T-helper 17 cell (primary cell): ENCODE data around the gene UBE2S. TPM values are rescaled to one million over a fixed set of nuclear protein-coding genes. Genes with fewer than 3 reads are reported as not detected.
A peak's percentile ranks its signal among the peaks of the same experiment; 100 is the strongest.

ENCODE experiments used
- ATAC-seq: fragments of 150-1000 bp; cut with Tn5 transposase; 2 replicates; pipeline ENCODE4 v1.10.0; 2021; ENCODE audit warnings: mild to moderate bottlenecking, moderate library complexity
- DNase-seq, 3 donors: peaks; one replicate each; pipeline versions ENCODE4 v3.0.0 to v3.0.0-alpha.2; 2020 to 2021
- H3K9me3 ChIP-seq: one replicate; pipeline ENCODE4 v1.7.0; 2013; ENCODE audit warnings: low read length, mild to moderate bottlenecking; ENCODE audit not compliant: control insufficient read depth, poor library complexity, severe bottlenecking
- H3K27ac Mint-ChIP-seq: one replicate; pipeline ENCODE4 v1.8.0; 2022; ENCODE audit warnings: mild to moderate bottlenecking, moderate library complexity, mixed read lengths
- H3K27me3 Mint-ChIP-seq: one replicate; pipeline ENCODE4 v1.8.0; 2022; ENCODE audit warnings: mixed read lengths
- H3K36me3 Mint-ChIP-seq: one replicate; pipeline ENCODE4 v1.8.0; 2022; ENCODE audit warnings: low read depth, mixed read lengths
- H3K4me1 Mint-ChIP-seq: one replicate; pipeline ENCODE4 v1.8.0; 2022; ENCODE audit warnings: mild to moderate bottlenecking, mixed read lengths
- H3K4me3 Mint-ChIP-seq: one replicate; pipeline ENCODE4 v1.8.0; 2022; ENCODE audit warnings: mild to moderate bottlenecking, moderate library complexity, mixed read lengths
- total RNA-seq, 4 donors: library from RNA in 2 of 4; stranded (reverse) in 2 of 4; gene quantifications; one replicate each; pipeline ENCODE4 v1.2.3 and lab custom pipeline; 2022 to 2026

Gene UBE2S
- total RNA-seq, 2 donors from 2014 or later, result 64.6 to 78.1 TPM

DNA sequence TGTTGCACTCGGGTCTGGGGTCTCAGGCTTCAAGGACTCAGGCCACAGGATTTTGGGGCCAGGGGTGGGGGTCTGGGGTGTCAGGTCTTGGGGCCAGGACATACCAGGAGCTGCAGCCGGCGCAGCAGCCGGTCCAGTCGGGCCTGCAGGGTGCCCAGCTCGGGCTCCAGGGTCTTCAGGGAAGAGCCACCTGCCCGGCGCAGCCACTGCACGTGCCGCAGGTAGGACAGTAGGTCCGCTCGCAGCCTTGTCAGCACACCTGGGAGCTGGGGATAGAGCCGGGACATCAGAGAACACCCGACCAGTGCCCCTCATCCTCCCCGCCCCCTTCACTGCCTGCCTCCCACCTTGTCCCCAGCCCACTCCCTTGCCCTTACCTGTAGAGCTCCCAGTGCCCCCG is 39.5 kb downstream of the UBE2S start:
- peaks cover 13% of the 10 kb centered on the region for H3K36me3 Mint-ChIP-seq
- ATAC-seq (no peak), DNase-seq (no peak)
- no peak overlapping the region for H3K27ac Mint-ChIP-seq
- no peaks in the 10 kb centered on the region for H3K9me3 ChIP-seq
- H3K4me1 Mint-ChIP-seq, result peaks cover 8% of the 10 kb centered on the region
- peak overlapping the region; percentile 15 for H3K4me3 Mint-ChIP-seq
- peaks cover 33% of the 10 kb centered on the region for H3K27me3 Mint-ChIP-seq

DNA sequence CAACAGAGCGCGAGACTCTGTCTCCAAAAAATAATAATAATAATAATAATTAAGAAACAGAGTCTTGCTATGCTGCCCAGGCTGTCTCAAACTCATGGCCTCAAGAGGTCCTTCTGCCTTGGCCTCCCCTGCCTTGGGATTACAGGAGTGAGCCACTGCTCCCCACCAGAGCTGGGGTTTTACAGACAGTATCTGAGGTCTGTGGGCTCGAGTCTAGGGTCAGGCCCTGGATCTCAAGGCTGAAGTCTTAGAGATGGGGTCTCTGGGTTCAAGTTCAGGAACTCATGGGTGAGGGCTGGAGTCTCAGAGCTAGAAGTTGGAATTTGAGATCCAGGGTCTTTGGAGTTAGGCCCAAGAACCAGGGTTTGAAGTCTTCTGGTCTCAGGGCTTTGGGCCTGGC is 40.8 kb downstream of the UBE2S start:
- peaks cover 27% of the 10 kb centered on the region for H3K27me3 Mint-ChIP-seq
- no peaks in the 10 kb centered on the region for H3K9me3 ChIP-seq
- DNase-seq (no peak), ATAC-seq (no peak)
- H3K36me3 Mint-ChIP-seq, result peaks cover 10% of the 10 kb centered on the region
- no peak overlapping the region for H3K27ac Mint-ChIP-seq
- peaks cover 8% of the 10 kb centered on the region for H3K4me1 Mint-ChIP-seq
- H3K4me3 Mint-ChIP-seq, result no peak overlapping the region

GRCh38 chr19:55365964-55366363 is 41.6 kb downstream of the UBE2S start:
- Mint-ChIP-seq H3K27ac (no peak overlapping the region), H3K4me3 (no peak overlapping the region), H3K27me3 (peaks cover 19% of the 10 kb centered on the region), H3K4me1 (peaks cover 7% of the 10 kb centered on the region), H3K36me3 (peaks cover 8% of the 10 kb centered on the region)
- ATAC-seq (no peak), DNase-seq (no peak)
- no peaks in the 10 kb centered on the region for H3K9me3 ChIP-seq

DNA sequence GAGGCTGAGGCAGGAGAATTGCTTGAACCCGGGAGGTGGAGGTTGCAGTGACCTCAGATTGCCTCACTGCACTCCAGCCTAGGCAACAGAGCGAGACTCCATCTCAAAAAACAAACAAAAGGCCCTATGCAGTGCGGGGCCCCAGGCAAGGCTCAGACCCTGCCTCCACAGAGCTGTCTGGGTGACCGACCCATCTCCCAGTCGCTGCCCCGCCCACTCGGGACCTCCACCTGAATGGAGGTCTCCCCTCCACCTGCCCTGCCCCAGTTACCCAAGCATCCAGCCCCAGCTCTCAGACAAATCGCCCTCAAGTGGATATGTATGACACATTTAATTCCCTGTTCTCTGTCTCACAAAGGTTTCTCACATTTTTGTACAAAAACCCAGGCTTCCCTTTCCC is 42.3 kb downstream of the UBE2S start:
- Mint-ChIP-seq H3K27me3 (peaks cover 13% of the 10 kb centered on the region), H3K36me3 (peaks cover 5% of the 10 kb centered on the region), H3K4me1 (peaks cover 3% of the 10 kb centered on the region), H3K4me3 (no peak overlapping the region), H3K27ac (no peak overlapping the region)
- no peaks in the 10 kb centered on the region for H3K9me3 ChIP-seq
- ATAC-seq, result no peak
- no peak for DNase-seq

DNA sequence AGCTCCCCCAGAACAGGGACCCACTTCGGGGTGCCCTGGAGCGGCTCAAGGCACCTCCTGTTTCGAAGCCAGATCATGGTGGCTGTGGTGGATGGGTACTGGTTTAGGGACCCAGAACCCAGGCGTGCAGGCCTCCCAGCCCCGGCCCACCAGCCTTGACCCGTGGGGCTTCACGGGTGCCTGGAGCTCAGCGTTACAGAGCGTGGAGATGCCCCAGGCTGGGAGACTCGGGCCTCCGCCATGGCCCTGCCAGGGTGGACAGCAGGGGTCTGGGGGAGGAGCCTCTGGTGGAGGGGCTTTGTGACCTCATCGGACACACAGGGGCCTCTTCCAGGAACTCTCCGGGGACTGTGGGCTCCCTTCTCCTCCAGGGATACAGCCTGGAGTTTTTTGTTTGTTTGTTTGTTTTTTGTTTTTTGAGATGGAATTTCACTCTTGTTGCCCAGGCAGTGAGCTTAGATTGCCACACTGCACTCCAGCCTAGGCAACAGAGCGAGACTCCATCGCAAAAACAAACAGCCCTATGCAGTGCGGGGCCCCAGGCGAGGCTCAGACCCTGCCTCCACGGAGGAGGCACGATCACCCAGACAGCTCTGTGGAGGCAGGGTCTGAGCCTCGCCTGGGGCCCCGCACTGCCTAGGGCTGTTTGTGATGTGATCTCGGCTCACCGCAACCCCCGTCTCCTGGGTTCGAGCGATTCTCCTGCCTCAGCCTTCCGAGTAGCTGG is 44.4 kb downstream of the UBE2S start, which contains the start of gene GARIN5B:
Gene GARIN5B (minus strand): TSS at position 271 of the 727 bp plus-strand sequence. CDS start 194 bp downstream, at position 77.
- DNase-seq, result no peak
- peaks cover 2% of the 10 kb centered on the region for H3K36me3 Mint-ChIP-seq
- no peaks in the 10 kb centered on the region for H3K4me1 Mint-ChIP-seq
- H3K27me3 Mint-ChIP-seq, result peaks cover 7% of the 10 kb centered on the region
- no peak for ATAC-seq
- no peaks in the 10 kb centered on the region for H3K9me3 ChIP-seq
- no peak within 1 kb of the TSS for H3K27ac Mint-ChIP-seq
- no peak within 1 kb of the TSS for H3K4me3 Mint-ChIP-seq

DNA sequence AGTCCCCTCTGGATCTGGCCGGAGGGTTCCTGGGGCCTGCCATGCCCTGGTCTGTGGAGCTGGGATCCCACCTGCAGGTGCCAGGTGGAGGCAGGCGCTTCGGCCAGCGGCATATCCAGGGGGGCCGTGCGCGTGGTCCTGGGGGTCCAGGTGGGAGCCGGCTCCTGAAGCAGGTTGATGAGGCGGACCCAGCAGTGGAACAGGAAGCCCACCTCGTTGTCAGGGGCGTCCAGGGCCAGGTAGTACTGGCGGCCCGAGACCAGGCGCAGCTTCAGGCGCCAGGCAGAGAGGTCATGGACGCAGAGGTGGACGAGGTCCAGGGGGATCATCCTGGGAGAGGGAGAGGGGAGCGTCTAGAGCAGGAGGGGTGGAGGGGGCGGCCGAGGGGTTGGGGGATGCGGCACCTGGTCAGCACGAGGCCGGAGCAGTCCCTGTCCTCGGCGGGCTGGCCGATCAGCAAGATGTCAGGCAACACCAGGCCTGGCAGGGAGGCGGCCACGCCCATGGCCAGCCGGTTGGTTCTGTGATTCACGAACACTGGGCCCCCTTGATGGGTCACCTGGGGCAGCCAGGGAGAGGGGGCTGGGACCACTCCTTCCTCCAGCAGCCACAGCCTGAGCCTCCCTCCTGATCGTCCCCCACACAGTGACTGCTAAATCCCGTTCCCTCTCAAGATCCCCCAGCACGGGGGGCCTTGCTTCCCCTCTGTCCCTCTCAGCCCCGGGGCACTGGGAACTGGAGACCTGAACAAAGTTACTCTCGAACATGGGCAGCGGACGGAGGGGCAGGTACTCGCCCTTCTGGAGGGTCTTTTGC is 45.2 kb downstream of the UBE2S start:
- H3K4me1 Mint-ChIP-seq, result no peaks in the 10 kb centered on the region
- no peaks in the 10 kb centered on the region for H3K9me3 ChIP-seq
- DNase-seq (no peak), ATAC-seq (no peak)
- H3K27ac Mint-ChIP-seq, result no peak overlapping the region
- peaks cover 2% of the 10 kb centered on the region for H3K36me3 Mint-ChIP-seq
- peaks cover 7% of the 10 kb centered on the region for H3K27me3 Mint-ChIP-seq
- H3K4me3 Mint-ChIP-seq, result no peak overlapping the region

DNA sequence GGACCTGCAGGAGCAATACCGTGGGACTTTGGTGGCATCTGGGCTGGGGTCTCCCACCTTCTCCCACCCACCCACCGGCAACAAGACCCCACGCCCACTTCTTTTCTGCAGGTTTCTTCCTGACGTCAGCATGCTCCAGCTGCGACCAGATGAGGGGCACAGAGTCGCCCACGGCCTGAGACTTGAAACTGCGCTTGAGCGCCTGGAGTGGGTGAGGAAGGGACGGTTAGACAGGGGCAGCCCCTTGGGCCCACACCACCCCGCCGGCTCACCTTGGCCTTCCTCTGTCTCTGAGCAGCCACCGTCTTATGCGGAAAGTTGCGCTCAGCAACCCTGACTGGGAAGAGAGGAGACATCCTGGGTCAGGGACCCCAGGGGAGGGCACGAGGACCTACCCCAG is 46.7 kb downstream of the UBE2S start:
- H3K27ac Mint-ChIP-seq, result no peak overlapping the region
- no peaks in the 10 kb centered on the region for H3K4me1 Mint-ChIP-seq

GRCh38 chr19:55358943-55359908 is 48.4 kb downstream of the UBE2S start:
- Mint-ChIP-seq H3K4me3 (no peak overlapping the region), H3K27ac (no peak overlapping the region), H3K36me3 (no peaks in the 10 kb centered on the region), H3K4me1 (no peaks in the 10 kb centered on the region), H3K27me3 (peaks cover 14% of the 10 kb centered on the region)
- no peaks in the 10 kb centered on the region for H3K9me3 ChIP-seq
- DNase-seq (no peak), ATAC-seq (no peak)

More for the DNA sequence above, 46.7 kb downstream of the UBE2S start:
- ATAC-seq, result no peak
- H3K36me3 Mint-ChIP-seq, result peaks cover 2% of the 10 kb centered on the region
- H3K9me3 ChIP-seq, result no peaks in the 10 kb centered on the region
- H3K4me3 Mint-ChIP-seq, result no peak overlapping the region
- DNase-seq, result no peak
- H3K27me3 Mint-ChIP-seq, result peaks cover 14% of the 10 kb centered on the region

- H3K4me3 Mint-ChIP-seq, result no peak overlapping the region
- H3K4me1 Mint-ChIP-seq, result peaks cover 3% of the 10 kb centered on the region
- H3K36me3 Mint-ChIP-seq, result no peaks in the 10 kb centered on the region
- DNase-seq (no peak), ATAC-seq (no peak)
- H3K27me3 Mint-ChIP-seq, result peaks cover 14% of the 10 kb centered on the region
- no peaks in the 10 kb centered on the region for H3K9me3 ChIP-seq
- H3K27ac Mint-ChIP-seq, result no peak overlapping the region
These were observed 49.1 kb downstream of the UBE2S start for GRCh38 chr19:55358493-55358892.

DNA sequence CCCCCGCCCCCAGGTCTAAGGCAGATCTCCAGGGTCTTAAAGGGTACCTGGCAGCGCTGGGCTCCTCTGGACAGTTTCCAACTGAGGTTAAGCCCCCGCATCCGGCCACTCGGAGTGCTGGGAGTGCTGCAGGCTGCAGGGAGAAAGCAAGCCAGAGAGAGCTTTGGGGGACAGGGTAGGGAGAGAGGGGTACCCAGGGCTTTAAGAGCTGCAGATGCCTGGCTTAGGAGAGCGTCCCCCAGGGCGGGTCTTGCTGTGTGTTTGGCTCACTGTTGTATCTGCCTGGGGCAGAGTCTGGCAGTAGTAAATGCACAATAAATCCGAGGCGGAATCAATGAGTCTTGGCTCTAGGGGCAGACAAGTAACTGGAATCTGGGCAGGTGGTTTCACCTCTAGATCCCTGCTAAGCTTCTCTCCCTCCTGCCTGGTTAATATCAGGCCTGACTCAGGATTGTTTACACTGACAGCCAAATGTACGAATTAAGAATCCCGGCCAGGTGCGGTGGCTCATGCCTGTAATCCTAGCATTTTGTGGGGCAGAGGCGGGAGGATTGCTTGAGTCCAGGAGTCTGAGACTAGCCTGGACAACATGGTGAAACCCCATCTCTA is 52.3 kb downstream of the UBE2S start:
- H3K9me3 ChIP-seq, result no peaks in the 10 kb centered on the region
- Mint-ChIP-seq H3K4me1 (peaks cover 24% of the 10 kb centered on the region), H3K27me3 (peaks cover 40% of the 10 kb centered on the region), H3K4me3 (no peak overlapping the region), H3K27ac (no peak overlapping the region), H3K36me3 (peaks cover 7% of the 10 kb centered on the region)
- DNase-seq (no peak), ATAC-seq (no peak)

DNA sequence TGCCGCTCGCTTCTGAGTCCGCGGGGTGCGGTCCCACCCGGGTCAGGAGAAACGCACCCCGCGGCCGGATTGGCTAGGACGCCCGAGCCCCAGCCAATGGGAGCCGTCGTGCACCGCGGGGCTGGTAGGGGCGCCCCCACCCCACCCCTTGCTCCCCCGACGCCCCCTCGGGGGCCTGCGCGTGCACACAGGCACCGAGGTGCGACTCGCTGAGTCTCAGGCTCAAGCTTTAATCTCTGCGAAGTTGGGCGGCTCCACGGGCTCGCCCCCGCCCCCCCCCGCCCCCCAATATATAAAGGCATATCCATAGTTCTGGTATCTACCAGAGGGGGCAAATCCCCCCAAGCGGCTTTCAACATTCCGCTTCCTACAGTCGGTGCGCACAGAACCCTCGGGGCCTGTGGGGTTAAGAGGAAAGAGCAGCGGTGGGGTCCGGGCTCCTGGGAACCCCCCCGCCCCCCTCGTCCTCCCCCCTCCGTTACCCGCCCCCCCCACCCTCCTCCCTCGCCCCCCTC is 52.8 kb downstream of the UBE2S start, which contains the start of gene COX6B2:
Gene COX6B2 (minus strand): TSS at position 22 of the 515 bp plus-strand sequence. CDS start 198 bp downstream, outside the sequence.
- Mint-ChIP-seq H3K27me3 (peaks cover 40% of the 10 kb centered on the region), H3K4me3 (peak within 1 kb of the TSS; percentile 86), H3K27ac (no peak within 1 kb of the TSS), H3K4me1 (peaks cover 24% of the 10 kb centered on the region), H3K36me3 (peaks cover 7% of the 10 kb centered on the region)
- DNase-seq (no peak), ATAC-seq (no peak)
- no peaks in the 10 kb centered on the region for H3K9me3 ChIP-seq
